Stimulated activated CD8-positive, alpha-beta memory T cell treated with anti-CD3 and anti-CD28 coated beads, Interleukin-2, amount 100 ng/mL, for 1 hour (primary cell): ENCODE measurements around the gene CMSS1.

Experiments used
- DNase-seq, 2 donors: peaks; one replicate each; pipeline ENCODE4 v3.0.0-alpha.2; 2020; ENCODE audit warnings: low read depth in 2 of 2

Gene CMSS1

GRCh38 chr3:99817437-99818240, at the start of gene CMSS1:
CMSS1 (plus strand) TSS chr3:99817862.
- DNase-seq = peak; percentile 91 to 93

DNA sequence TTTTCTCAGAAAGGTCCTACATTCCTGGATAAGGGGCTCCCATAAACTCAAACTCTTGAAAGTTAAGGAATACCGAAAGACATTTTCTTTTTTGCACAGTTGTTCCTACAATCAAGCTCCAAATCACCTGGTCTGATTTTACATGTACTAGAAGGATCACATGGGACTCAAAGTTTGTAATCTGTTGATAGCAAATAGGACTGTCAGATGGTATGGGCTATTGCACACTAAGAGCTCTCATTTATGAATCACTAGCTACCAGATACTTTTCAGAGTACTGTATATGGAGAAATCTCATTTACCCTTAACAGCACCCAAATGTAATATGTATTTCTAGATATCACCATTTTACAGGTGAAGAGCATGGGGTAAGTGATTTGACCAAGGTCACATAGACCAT, 49.5 kb upstream of the CMSS1 start:
- DNase-seq = no peak

DNA sequence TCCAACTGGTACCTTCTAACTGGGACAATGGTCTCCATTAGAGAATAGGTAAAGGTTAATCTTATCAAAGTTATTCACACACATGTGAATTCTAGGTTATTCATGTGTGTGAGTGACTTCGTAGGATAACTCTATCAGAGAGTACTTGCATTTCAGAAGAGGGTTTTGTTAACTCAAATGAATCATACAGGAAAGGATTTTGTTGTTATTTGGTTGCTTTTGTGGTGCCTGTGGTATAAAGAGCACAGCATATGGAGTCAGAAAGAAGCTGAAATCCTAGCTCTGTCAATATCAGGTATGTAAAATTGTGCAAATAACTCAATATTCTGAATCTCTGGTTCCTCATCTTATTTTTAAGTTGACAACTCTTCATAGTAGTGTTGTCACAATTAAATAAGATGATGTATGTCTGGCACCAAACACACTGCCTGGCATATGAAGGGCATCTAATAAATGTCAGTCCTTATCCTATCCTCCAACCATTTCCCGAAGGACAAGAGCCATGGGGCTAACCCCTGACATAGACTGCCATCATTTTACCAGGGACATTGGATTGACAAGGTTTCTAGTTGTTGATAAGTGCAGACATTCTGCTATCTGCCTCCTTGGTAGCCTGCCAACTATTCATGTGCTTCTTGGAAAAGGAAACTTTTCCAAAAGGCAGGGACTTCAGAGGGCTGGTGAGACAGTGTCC, 48.7 kb upstream of the CMSS1 start:
- DNase-seq = no peak

DNA sequence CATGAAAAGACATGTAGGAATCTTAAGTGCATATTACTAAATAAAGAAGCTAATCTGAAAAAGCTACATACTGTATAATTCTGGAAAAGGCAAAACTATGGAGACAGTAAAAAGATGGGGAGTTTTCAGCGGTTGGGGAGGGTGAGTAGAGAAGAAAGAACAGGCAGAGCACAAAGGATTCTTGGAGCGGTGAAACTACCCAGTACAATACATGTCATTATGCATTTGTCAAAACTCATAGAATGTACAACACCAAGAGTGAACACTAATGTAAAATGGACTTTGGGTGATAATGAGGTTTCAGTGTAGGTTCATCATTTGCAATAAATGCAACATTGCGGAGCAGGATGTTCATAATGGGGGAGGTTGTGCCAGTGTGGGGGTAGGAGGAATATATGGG, 45.5 kb upstream of the CMSS1 start:
- no peak for DNase-seq

- DNase-seq = no peak
Measured at GRCh38 chr3:99772671-99773070, 45.0 kb upstream of the CMSS1 start.

- DNase-seq = no peak
Measured at GRCh38 chr3:99774467-99774866, 43.2 kb upstream of the CMSS1 start.

DNA sequence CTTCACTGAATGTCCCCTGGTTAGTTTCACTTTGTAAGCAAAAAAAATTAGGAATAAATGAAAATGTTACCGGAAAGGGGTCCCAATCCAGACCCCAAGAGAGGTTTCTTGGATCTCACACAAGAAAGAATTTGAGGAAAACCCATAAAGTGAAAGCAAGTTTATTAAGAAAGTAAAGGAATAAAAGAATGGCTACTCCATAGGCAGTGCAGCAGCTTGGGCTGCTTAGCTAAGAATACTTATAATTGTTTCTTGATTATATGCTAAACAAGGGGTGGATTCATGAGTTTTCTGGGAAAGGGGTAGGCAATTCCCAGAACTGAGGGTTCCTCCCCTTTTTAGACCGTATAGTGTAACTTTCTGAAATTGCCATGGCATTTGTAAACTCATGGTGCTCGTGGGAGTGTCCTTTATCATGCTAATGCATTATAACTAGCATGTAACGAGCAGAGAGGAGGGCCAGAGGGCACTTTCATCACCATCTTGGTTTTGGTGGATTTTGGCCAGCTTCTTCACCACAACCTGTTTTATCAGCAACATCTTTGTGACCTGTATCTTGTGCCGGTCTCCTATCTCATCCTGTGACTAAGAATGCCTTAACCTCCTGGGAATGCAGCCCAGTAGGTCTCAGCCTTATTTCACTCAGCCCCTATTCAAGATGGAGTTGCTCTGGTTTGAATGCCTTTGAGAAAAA, 41.0 kb upstream of the CMSS1 start:
- DNase-seq = no peak

DNA sequence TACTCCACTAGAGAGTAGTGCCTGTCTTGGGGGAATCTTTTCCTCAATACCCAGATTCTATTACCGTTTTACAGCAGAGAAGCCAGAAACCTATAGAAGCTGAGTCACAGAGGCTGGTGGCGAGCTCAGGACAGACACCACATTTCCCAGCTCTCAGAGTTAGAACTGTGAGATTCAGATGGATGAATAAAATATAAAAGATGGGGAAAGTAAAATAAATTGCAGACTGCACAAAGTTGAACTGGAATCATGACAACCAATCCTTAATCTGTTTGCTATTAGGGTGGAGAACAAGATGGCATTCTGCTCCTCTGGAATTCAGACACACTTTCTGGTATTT, 40.5 kb upstream of the CMSS1 start:
- no peak for DNase-seq

GRCh38 chr3:99777708-99778107, 40.0 kb upstream of the CMSS1 start:
- DNase-seq = no peak

DNA sequence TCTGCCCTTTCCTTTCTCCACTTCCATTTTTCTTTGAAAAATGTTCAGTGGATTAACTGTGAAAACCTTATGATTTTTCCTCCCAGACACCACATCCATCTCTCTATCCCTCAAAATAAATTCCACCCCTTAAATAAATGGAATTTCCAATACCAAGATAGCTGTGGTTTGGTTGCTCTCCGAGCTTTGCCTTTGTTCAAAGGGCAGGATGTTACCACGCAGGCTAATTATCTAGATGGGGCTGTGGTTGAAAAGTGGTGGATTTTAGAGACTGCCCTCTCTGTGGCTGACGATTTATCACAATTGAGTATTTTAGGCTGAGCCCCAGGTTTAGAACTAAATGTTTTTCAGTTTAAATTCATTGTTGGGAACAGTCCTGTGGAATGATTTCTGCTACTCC, 36.9 kb upstream of the CMSS1 start:
- DNase-seq = no peak

GRCh38 chr3:99781761-99782160, 35.9 kb upstream of the CMSS1 start:
- no peak for DNase-seq

DNA sequence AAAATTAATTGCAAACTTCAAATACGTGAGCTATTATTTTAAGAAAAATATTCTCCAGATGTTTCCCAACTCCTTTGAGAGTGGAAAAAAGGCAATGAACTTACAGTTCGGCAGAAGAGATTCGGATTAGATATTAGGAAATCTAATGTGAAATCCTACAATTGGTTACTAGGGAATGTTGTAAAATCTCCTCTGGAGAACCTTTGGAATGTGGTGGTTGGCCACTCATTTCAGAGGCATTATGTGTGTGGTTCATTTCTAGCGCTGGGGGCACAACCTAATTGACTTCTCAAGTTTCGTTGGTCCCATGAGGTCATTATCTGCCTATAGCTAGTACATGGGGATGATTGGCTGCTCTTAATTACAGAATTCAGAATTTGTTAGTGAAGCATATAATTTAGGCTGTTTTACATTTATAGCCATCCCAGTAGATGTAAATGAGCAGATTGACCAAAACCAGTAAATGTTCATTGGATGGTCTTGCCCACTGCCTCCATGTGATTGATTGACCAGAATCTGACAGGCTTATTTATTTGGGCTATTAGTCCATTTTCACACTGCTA, 34.6 kb upstream of the CMSS1 start:
- DNase-seq = no peak

DNA sequence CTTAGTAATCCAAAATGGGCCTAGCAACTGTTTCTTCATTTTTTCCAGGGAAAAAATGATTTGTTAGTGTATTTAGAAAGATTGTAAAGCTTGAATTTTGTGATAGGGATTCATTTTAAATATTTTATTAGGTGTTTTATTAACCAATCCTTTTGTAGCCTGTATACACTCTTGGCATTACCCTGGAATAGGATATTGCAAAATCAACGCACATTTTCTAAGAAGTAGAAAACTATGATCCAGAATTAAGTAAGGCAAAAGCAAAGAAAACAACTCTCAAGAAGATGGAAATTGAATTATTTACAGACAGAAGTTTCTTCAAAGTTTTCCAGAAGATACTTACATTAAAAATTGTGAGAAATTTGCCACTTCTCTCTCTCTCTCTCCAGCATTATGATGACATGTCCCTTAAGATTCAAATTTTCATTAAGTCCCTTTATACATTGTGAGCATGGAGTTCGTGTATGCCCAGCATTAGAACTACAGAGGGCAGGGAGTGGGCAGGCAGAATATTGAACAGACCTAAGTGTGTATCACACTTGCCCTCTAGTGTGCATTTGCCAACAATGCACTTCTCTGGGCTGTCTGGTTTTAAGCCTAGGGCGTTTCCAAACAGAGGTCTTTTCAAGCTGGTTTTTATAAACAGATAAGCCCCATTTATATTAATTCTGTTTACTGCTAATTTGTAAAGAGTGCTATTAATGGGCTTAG, 28.5 kb upstream of the CMSS1 start:
- no peak for DNase-seq

DNA sequence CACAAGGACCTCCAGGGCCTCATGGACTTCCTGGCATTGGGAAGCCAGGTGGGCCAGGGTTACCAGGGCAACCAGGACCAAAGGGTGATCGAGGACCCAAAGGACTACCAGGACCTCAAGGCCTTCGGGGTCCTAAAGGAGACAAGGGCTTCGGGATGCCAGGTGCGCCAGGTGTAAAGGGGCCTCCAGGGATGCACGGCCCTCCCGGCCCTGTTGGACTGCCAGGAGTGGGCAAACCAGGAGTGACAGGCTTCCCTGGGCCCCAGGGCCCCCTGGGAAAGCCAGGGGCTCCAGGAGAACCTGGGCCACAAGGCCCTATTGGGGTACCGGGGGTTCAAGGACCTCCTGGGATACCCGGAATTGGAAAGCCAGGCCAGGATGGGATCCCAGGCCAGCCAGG, 23.2 kb upstream of the CMSS1 start:
- no peak for DNase-seq

GRCh38 chr3:99795573-99795972, 22.1 kb upstream of the CMSS1 start:
- DNase-seq = no peak

DNA sequence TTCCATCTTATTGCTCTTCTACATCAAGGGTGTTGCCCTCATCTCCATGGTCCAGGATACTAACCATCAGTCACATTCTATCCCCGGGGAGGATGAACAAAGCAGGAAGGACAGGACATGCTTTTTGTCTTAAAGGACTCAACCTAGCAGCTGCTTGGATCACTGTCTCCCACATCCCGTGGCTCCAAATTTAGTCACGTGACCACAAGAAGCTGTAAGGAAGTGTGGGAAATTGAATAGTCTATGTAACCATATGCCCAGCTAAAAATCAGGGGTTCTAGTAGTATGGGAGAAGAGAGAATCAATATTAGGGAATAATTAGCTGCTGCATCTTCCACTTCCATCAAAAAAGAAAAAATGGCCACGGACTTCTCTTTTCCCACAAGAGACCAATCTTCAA, 18.2 kb upstream of the CMSS1 start:
- DNase-seq = no peak

- DNase-seq = no peak
Measured at GRCh38 chr3:99803297-99803696, 14.4 kb upstream of the CMSS1 start.

DNA sequence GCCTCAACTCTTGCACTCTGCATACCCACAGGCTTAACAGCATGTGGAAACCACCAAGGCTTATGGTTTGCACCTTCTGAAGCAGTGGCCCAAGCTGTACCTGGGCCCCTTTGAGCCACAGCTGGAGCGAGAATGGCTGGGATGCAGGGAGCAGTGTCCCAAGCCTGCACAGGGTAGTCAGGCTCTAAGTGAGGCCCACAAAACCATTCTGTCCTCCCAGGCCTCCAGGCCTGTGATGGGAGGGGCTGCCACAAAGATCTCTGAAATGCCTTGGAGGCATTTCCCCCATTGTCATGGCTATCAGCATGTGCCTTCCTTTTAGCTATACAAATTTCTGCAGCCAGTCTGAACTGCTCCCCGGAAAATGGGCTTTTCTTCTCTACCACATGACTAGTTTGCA, 12.5 kb upstream of the CMSS1 start:
- no peak for DNase-seq

DNA sequence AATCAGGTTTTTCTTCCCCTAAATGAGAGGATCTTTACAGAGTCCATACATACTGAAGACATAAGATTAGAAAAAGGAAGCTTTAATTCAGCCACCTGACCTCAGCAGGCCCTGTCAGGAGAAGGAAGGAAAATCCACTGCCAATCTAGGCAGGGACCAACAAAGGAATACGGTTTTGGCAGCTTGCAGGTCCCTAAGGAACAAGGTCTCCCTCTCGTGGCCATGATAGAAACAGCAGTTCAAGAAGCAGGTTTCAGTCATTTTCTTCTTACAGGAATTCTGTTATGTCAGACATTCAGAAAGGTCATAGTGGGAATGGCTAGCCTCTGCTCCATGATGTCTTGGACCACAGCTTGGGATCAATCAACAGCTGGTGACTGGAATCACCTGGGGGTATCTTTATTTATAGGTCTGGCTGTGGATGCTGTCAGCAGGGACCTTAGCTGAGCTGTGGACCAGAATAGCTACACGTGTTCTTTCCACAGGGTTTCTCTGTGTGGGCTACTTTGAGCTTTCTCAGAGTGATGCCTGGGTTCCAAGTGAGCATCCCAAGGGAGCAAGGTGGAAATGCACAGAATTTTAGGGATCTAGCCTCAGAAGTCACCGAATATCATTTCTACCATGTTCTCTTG, 9.4 kb upstream of the CMSS1 start:
- DNase-seq = peak in 1 of 2 donors; percentile 8

GRCh38 chr3:99809565-99809964, 8.1 kb upstream of the CMSS1 start:
- no peak for DNase-seq

GRCh38 chr3:99810403-99810802, 7.3 kb upstream of the CMSS1 start:
- DNase-seq = no peak

- DNase-seq = no peak
Measured at GRCh38 chr3:99817047-99817436, 620 bp upstream of the CMSS1 start.
